Measurements from ENCODE around the gene NOX4.

Gene NOX4

GRCh38 chr11:89443361-89444322 is 47.5 kb downstream of the NOX4 start:
- DNase-seq (ENCODE audit: low read depth in 1 of 2, low spot score in 1 of 2): no peak
- no peak for TF ChIP-seq POLR2AphosphoS5 (IDR thresholded peaks at IDR 0.05; ENCODE audit: low read depth)
- TF ChIP-seq SPI1 (IDR thresholded peaks at IDR 0.05; ENCODE audit: borderline replicate concordance, low read depth): no peak
- no peak for TF ChIP-seq GABPA (IDR thresholded peaks at IDR 0.05; ENCODE audit: low read depth)
- no peak for TF ChIP-seq CTCF (IDR thresholded peaks at IDR 0.05; ENCODE audit: insufficient read depth, low read length)
- Histone ChIP-seq H3K27ac (replicated peaks) (no peak overlapping the region), H3K27me3 (ENCODE audit: insufficient read depth, poor library complexity, severe bottlenecking) (no peaks in the 10 kb centered on the region), H3K4me3 (replicated peaks; ENCODE audit: insufficient read depth, low read length) (no peak overlapping the region)

- DNase-seq (ENCODE audit: low read depth in 1 of 2, low spot score in 1 of 2): no peak
- no peaks in the 10 kb centered on the region for H3K27me3 ChIP-seq (ENCODE audit: insufficient read depth, poor library complexity, severe bottlenecking)
- TF ChIP-seq POLR2AphosphoS5 (IDR thresholded peaks at IDR 0.05; ENCODE audit: low read depth) (no peak), CTCF (IDR thresholded peaks at IDR 0.05; ENCODE audit: insufficient read depth, low read length) (no peak), REST (IDR thresholded peaks at IDR 0.05; ENCODE audit: insufficient replicate concordance, low read depth) (no peak), SPI1 (IDR thresholded peaks at IDR 0.05; ENCODE audit: borderline replicate concordance, low read depth) (no peak), GABPA (IDR thresholded peaks at IDR 0.05; ENCODE audit: low read depth) (no peak)
- no peak overlapping the region for H3K27ac ChIP-seq (replicated peaks)
- no peak overlapping the region for H3K4me3 ChIP-seq (replicated peaks; ENCODE audit: insufficient read depth, low read length)
These were observed 48.4 kb downstream of the NOX4 start for GRCh38 chr11:89442801-89443200.

GRCh38 chr11:89441606-89442005 is 49.6 kb downstream of the NOX4 start:
- DNase-seq (ENCODE audit: low read depth in 1 of 2, low spot score in 1 of 2): no peak
- H3K4me3 ChIP-seq (replicated peaks; ENCODE audit: insufficient read depth, low read length): no peak overlapping the region
- no peak for TF ChIP-seq REST (IDR thresholded peaks at IDR 0.05; ENCODE audit: insufficient replicate concordance, low read depth)
- TF ChIP-seq GABPA (IDR thresholded peaks at IDR 0.05; ENCODE audit: low read depth): no peak
- no peak for TF ChIP-seq SPI1 (IDR thresholded peaks at IDR 0.05; ENCODE audit: borderline replicate concordance, low read depth)
- TF ChIP-seq POLR2AphosphoS5 (IDR thresholded peaks at IDR 0.05; ENCODE audit: low read depth): no peak
- TF ChIP-seq CTCF (IDR thresholded peaks at IDR 0.05; ENCODE audit: insufficient read depth, low read length): no peak
- no peak overlapping the region for H3K27ac ChIP-seq (replicated peaks)
- H3K27me3 ChIP-seq (ENCODE audit: insufficient read depth, poor library complexity, severe bottlenecking): no peaks in the 10 kb centered on the region

Measured in HL-60 (cell line).